GM19240 (cell line): ENCODE data around the gene SENP1.

Experiments
- DNase-seq: peaks from one replicate; pipeline ENCODE4 v3.0.0; 2011; ENCODE audit warnings: low spot score; ENCODE audit not compliant: insufficient read length

SENP1 gene

GRCh38 chr12:48019639-48020265 is 86.1 kb downstream of the SENP1 start:
- DNase-seq, result no peak

- no peak for DNase-seq
Measured at GRCh38 chr12:48018618-48018995, 87.3 kb downstream of the SENP1 start.

GRCh38 chr12:48017921-48018617 is 87.8 kb downstream of the SENP1 start:
- no peak for DNase-seq

GRCh38 chr12:48017496-48017895 is 88.4 kb downstream of the SENP1 start:
- no peak for DNase-seq

- no peak for DNase-seq
Measured at GRCh38 chr12:48016373-48017020, 89.4 kb downstream of the SENP1 start.

GRCh38 chr12:48015954-48016353 is 89.9 kb downstream of the SENP1 start:
- no peak for DNase-seq

- DNase-seq, result no peak
Measured at GRCh38 chr12:48015129-48015528, 90.8 kb downstream of the SENP1 start.

GRCh38 chr12:48013287-48013686 is 92.6 kb downstream of the SENP1 start:
- no peak for DNase-seq

- no peak for DNase-seq
Measured at GRCh38 chr12:48012070-48012469, 93.8 kb downstream of the SENP1 start.

GRCh38 chr12:48010366-48010970 is 95.4 kb downstream of the SENP1 start:
- no peak for DNase-seq

- DNase-seq, result no peak
Measured at GRCh38 chr12:48009471-48009870, 96.4 kb downstream of the SENP1 start.

- no peak for DNase-seq
Measured at GRCh38 chr12:48008950-48009349, 96.9 kb downstream of the SENP1 start.

- DNase-seq, result no peak
Measured at GRCh38 chr12:48008349-48008748, 97.5 kb downstream of the SENP1 start.

GRCh38 chr12:48007206-48007605 is 98.7 kb downstream of the SENP1 start:
- DNase-seq, result no peak

GRCh38 chr12:48005750-48006021 is 100.2 kb downstream of the SENP1 start:
- no peak for DNase-seq

GRCh38 chr12:48005001-48005749 is 100.7 kb downstream of the SENP1 start:
- DNase-seq, result no peak

- no peak for DNase-seq
Measured at GRCh38 chr12:48004053-48004941, 101.6 kb downstream of the SENP1 start, which contains the start of gene COL2A1. Gene COL2A1 (minus strand): TSS chr12:48004476. CDS start chr12:48004321, 155 bp downstream.

- no peak for DNase-seq
Measured at GRCh38 chr12:48003226-48004052, 102.4 kb downstream of the SENP1 start.

GRCh38 chr12:48002773-48003218 is 103.1 kb downstream of the SENP1 start:
- no peak for DNase-seq

GRCh38 chr12:48002414-48002730 is 103.5 kb downstream of the SENP1 start:
- DNase-seq, result no peak
